Cardiac muscle cell (in vitro differentiated cells and primary cell): ENCODE measurements around the gene ASPSCR1. TPM values are rescaled to one million over a fixed set of nuclear protein-coding genes. Genes with fewer than 3 reads are reported as not detected.

ENCODE experiments used
- DNase-seq, 2 donors: peaks; one replicate each; pipeline versions ENCODE4 v3.0.0 to v3.0.0-alpha.2; 2010 to 2017; ENCODE audit warnings: low read depth in 1 of 2, low spot score in 1 of 2
- H3K27ac ChIP-seq: fragments of 200-600 bp; sonication (generic); 2 replicates; pipeline ENCODE4 v1.5.1; 2016
- H3K27me3 ChIP-seq: fragments of 200-600 bp; sonication (generic); 2 replicates; pipeline ENCODE4 v1.6.0; 2016; ENCODE audit warnings: control low read depth
- H3K36me3 ChIP-seq: fragments of 200-600 bp; sonication (generic); 2 replicates; pipeline ENCODE4 v1.5.1; 2016; ENCODE audit warnings: control low read depth
- H3K4me1 ChIP-seq: fragments of 200-600 bp; sonication (generic); 2 replicates; pipeline ENCODE4 v1.8.1; 2017; ENCODE audit warnings: low read depth, mild to moderate bottlenecking, mixed run types
- H3K4me3 ChIP-seq: fragments of 200-600 bp; sonication (generic); 2 replicates; pipeline ENCODE4 v1.5.1; 2016; ENCODE audit warnings: mild to moderate bottlenecking
- H3K9me3 ChIP-seq: fragments of 200-600 bp; sonication (generic); 2 replicates; pipeline ENCODE4 v1.5.1; 2017; ENCODE audit warnings: low read depth, mild to moderate bottlenecking, control low read depth
- CTCF ChIP-seq: IDR thresholded peaks from 2 replicates; pipeline ENCODE4 v1.5.1; 2012; ENCODE audit warnings: low read depth, mild to moderate bottlenecking, low read length
- polyA plus RNA-seq: library from polyadenylated mRNA; unstranded; fragments of >200 nt; fragmentation: Nextera tagmentation; extraction: Ambion mirVana; gene quantifications from 2 replicates; pipeline ENCODE4 v1.2.1, GENCODE V29; 2016
- total RNA-seq: library from RNA; depleted of rRNA; stranded (reverse); fragments of >200 nt; gene quantifications from 2 replicates; pipeline ENCODE4 v1.2.3, GENCODE V29; 2016

ASPSCR1 gene
- total and polyA plus RNA-seq, 2 experiments from 2014 or later, result 48.5 to 74.0 TPM

DNA sequence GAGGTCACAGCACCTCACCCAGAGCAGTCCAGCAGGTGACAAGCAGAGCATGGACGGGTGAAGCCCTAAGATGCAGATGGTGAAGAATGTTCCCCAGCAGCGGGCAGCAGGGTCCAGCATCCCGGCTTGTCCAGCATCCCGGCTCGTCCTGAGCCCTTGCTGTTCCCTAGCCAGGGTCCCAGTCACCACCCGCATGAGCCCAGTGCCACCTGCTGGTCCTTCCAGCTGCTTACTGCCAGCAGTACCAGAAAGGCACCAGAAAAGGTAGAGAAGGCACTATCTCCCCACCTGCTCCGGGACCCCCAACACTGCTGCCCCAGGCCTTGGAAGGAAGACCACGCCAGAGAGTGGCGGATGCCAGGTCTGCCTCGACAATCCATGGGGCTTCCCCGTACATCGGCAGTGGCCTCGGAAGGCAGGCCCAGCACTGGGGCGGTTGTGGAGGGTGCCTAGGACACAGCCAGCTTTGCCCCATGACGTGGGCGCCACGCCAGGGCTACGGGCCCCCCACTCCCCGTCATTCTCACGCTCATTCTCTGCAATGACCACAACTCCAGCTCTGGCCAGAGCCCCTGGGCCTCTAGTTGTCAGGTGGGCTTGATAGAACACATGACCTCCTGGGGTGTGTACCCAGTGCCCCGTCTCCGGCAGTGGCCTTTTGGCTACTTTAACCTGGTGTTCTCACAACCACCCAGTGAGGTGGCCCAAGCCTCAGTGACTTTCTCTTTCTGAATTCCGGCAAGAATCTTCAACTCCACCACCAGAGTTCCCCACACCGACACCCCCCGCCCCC is 43.9 kb downstream of the ASPSCR1 start:
- Histone ChIP-seq H3K36me3 (no peaks in the 10 kb centered on the region), H3K4me3 (peak overlapping the region; percentile 61), H3K27me3 (no peaks in the 10 kb centered on the region), H3K27ac (no peak overlapping the region), H3K4me1 (no peaks in the 10 kb centered on the region), H3K9me3 (no peaks in the 10 kb centered on the region)
- DNase-seq, result peak; percentile 74 to 82
- peak; percentile 76 for TF ChIP-seq CTCF

GRCh38 chr17:82021900-82022309 is 44.5 kb downstream of the ASPSCR1 start:
- TF ChIP-seq CTCF, result no peak
- no peaks in the 10 kb centered on the region for H3K36me3 ChIP-seq
- H3K4me3 ChIP-seq, result peak overlapping the region; percentile 61
- H3K27ac ChIP-seq, result no peak overlapping the region
- H3K27me3 ChIP-seq, result no peaks in the 10 kb centered on the region
- DNase-seq, result no peak
- H3K9me3 ChIP-seq, result no peaks in the 10 kb centered on the region
- no peaks in the 10 kb centered on the region for H3K4me1 ChIP-seq

DNA sequence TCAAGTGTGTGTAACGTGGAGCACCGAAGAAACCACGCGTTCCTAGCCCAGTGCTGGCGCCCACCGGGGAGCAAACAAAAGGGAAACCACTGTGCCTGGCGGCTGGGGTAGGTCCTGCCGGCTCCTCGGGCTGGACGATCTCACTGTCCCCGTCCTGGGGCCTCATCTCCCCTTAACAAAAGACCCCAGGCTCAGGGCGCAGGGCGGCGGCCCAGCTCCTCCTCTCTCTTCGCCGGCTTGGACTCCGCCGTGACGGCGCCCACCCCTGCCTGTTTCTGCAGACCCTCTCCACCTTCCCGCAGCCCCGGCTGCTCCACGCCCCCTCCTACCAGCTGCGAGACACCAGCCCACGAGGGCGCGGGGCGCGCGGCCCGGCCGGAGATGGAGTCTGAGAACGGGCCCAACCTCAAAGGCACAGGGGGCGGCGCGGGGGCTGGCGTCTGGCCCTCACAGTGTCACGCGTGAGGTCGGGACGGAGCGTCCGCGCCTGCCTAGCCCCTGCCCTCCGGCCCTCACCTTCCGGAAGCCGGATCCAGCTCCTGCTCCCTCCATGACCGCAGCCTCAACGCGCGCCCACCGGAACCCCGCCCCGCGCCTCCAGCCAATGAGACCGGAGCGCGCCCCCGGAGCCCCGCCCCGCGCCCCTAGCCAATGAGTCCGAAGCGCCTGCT is 45.0 kb downstream of the ASPSCR1 start, which contains the start of gene CENPX:
TSS of gene CENPX (minus strand) at position 569 of the 671 bp plus-strand sequence. CDS start at position 552, 17 bp downstream.
- Histone ChIP-seq H3K9me3 (no peaks in the 10 kb centered on the region), H3K36me3 (no peaks in the 10 kb centered on the region), H3K4me3 (peak within 1 kb of the TSS; percentile 61), H3K4me1 (no peaks in the 10 kb centered on the region), H3K27ac (no peak within 1 kb of the TSS), H3K27me3 (no peaks in the 10 kb centered on the region)
- TF ChIP-seq CTCF, result no peak
- DNase-seq, result no peak

DNA sequence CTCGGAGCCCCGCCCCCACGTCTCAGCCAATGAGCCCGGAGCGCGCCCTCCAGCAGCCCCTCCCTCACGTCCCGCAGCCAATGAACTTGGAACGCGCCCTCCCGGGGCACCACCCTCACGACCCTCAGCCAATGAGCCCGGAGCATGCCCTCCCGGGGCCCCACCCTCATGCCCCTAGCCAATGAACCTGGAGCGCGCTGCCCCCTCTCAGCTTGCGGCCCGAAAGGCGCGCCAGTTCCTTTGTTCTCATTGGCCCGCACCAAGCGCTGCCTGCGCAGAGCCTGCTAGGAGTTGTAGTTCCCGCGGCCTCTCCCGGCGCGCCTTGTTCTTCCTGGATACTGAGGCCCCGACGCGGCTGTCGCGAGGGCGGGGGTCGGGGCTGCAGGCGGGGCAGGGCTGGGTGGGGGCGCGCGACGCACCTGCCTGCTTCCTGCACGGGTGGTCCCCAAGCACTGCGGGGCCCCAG is 45.6 kb downstream of the ASPSCR1 start, which contains the start of gene LRRC45:
TSS of gene LRRC45 (plus strand) at position 325 of the 466 bp plus-strand sequence. CDS start 339 bp downstream, outside the sequence.
- Histone ChIP-seq H3K36me3 (no peaks in the 10 kb centered on the region), H3K4me3 (peak within 1 kb of the TSS; percentile 61), H3K4me1 (no peaks in the 10 kb centered on the region), H3K27ac (no peak within 1 kb of the TSS), H3K27me3 (no peaks in the 10 kb centered on the region), H3K9me3 (no peaks in the 10 kb centered on the region)
- DNase-seq, result peak; percentile 100
- TF ChIP-seq CTCF, result no peak

GRCh38 chr17:82023447-82024241 is 46.2 kb downstream of the ASPSCR1 start:
- H3K9me3 ChIP-seq, result no peaks in the 10 kb centered on the region
- no peak overlapping the region for H3K27ac ChIP-seq
- no peaks in the 10 kb centered on the region for H3K36me3 ChIP-seq
- peak overlapping the region; percentile 53 for H3K4me3 ChIP-seq
- H3K27me3 ChIP-seq, result no peaks in the 10 kb centered on the region
- DNase-seq, result peak; percentile 26 to 57
- H3K4me1 ChIP-seq, result no peaks in the 10 kb centered on the region
- TF ChIP-seq CTCF, result no peak
